ENCODE measurements around the gene KLF4. TPM values are rescaled to one million over a fixed set of nuclear protein-coding genes. Genes with fewer than 3 reads are reported as not detected.

The KLF4 gene
- total and polyA plus RNA-seq, 2 of the 13 experiments (the other 11 are each of a cell fraction or from before 2014, with no cell fraction given), result 0.20 to 0.37 TPM

- TF ChIP-seq ZNF318 (CRISPR knock-in tag; IDR thresholded peaks at IDR 0.05), result no peak
- TF ChIP-seq ARID2 (CRISPR knock-in tag; IDR thresholded peaks at IDR 0.05; ENCODE audit: borderline replicate concordance), result no peak
- TF ChIP-seq SRSF9 (IDR thresholded peaks at IDR 0.05; ENCODE audit: borderline replicate concordance, insufficient read depth, low read depth, low read length, poor library complexity, severe bottlenecking), result no peak
- no peak for TF ChIP-seq SP5 (CRISPR knock-in tag; IDR thresholded peaks at IDR 0.05; ENCODE audit: borderline replicate concordance, low read depth)
- no peak for TF ChIP-seq ZFP90 (CRISPR knock-in tag; IDR thresholded peaks at IDR 0.05; ENCODE audit: borderline replicate concordance)
- no peak for TF ChIP-seq ZNF775 (CRISPR knock-in tag; IDR thresholded peaks at IDR 0.05; ENCODE audit: borderline replicate concordance)
- TF ChIP-seq FOXO4 (CRISPR knock-in tag; conservative IDR thresholded peaks at IDR 0.05), result no peak
- TF ChIP-seq BRD4 (CRISPR knock-in tag; IDR thresholded peaks at IDR 0.05), result no peak
- no peak for TF ChIP-seq ZNF136 (CRISPR knock-in tag; IDR thresholded peaks at IDR 0.05; ENCODE audit: low read depth)
- TF ChIP-seq ZFAT (CRISPR knock-in tag; conservative IDR thresholded peaks at IDR 0.05), result no peak
- TF ChIP-seq SP2 (CRISPR knock-in tag; IDR thresholded peaks at IDR 0.05), result no peak
- no peak for TF ChIP-seq GATA4 (IDR thresholded peaks at IDR 0.05; ENCODE audit: borderline replicate concordance, low read depth)
- no peak for TF ChIP-seq NFIB (CRISPR knock-in tag; IDR thresholded peaks at IDR 0.05; ENCODE audit: borderline replicate concordance)
- no peak for TF ChIP-seq ZBTB26 (CRISPR knock-in tag; IDR thresholded peaks at IDR 0.05; ENCODE audit: borderline replicate concordance)
- TF ChIP-seq, protein P1, sequence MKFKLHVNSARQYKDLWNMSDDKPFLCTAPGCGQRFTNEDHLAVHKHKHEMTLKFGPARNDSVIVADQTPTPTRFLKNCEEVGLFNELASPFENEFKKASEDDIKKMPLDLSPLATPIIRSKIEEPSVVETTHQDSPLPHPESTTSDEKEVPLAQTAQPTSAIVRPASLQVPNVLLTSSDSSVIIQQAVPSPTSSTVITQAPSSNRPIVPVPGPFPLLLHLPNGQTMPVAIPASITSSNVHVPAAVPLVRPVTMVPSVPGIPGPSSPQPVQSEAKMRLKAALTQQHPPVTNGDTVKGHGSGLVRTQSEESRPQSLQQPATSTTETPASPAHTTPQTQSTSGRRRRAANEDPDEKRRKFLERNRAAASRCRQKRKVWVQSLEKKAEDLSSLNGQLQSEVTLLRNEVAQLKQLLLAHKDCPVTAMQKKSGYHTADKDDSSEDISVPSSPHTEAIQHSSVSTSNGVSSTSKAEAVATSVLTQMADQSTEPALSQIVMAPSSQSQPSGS (CRISPR knock-in tag; IDR thresholded peaks at IDR 0.05), result no peak
- TF ChIP-seq TOE1 (CRISPR knock-in tag; IDR thresholded peaks at IDR 0.05), result no peak
Observed at GRCh38 chr9:107504585-107505455, 15.3 kb upstream of the KLF4 start (continued).

Measured in HepG2 (cell line).